HEK293 (cell line): ENCODE data around the gene HOXA6.

Experiments
- GLIS1 ChIP-seq: fragments of 450-650 bp; formaldehyde crosslinking; IDR thresholded peaks from 2 replicates; pipeline ENCODE4 v1.5.1; 2016; ENCODE audit warnings: missing biosample characterization, missing genetic modification characterization
- HOXA7 ChIP-seq: sonication (generic); formaldehyde crosslinking; IDR thresholded peaks from 2 replicates; pipeline ENCODE4 v1.8.1; 2022; ENCODE audit warnings: missing genetic modification reagents, borderline replicate concordance
- IKZF3 ChIP-seq: fragments of 450-650 bp; IDR thresholded peaks from 2 replicates; pipeline ENCODE4 v1.5.0; 2018; ENCODE audit warnings: missing biosample characterization, mild to moderate bottlenecking, missing genetic modification characterization, moderate library complexity
- INSM2 ChIP-seq: fragments of 450-650 bp; formaldehyde crosslinking; IDR thresholded peaks from 2 replicates; pipeline ENCODE4 v1.5.1; 2016; ENCODE audit warnings: missing biosample characterization, missing genetic modification characterization
- REPIN1 ChIP-seq: fragments of 450-650 bp; formaldehyde crosslinking; IDR thresholded peaks from 2 replicates; pipeline ENCODE4 v1.5.1; 2017; ENCODE audit warnings: missing biosample characterization, missing genetic modification characterization, low read depth
- SETDB1 ChIP-seq: IDR thresholded peaks from one replicate; pipeline ENCODE4 v1.6.1; 2017; ENCODE audit warnings: mild to moderate bottlenecking, low read length, moderate library complexity, mixed read lengths; ENCODE audit not compliant: insufficient read length
- SP2 ChIP-seq: fragments of 450-650 bp; formaldehyde crosslinking; IDR thresholded peaks from 2 replicates; pipeline ENCODE4 v1.5.1; 2016; ENCODE audit warnings: missing biosample characterization, missing genetic modification characterization
- ZBTB11 ChIP-seq: fragments of 450-650 bp; formaldehyde crosslinking; conservative IDR thresholded peaks from 2 replicates; pipeline ENCODE4 v1.5.1; 2016; ENCODE audit warnings: low read depth, missing biosample characterization, missing genetic modification characterization
- ZBTB48 ChIP-seq: fragments of 450-650 bp; formaldehyde crosslinking; IDR thresholded peaks from 2 replicates; pipeline ENCODE4 v1.5.1; 2016; ENCODE audit warnings: missing biosample characterization, missing genetic modification characterization
- ZBTB49 ChIP-seq: fragments of 450-650 bp; formaldehyde crosslinking; IDR thresholded peaks from 2 replicates; pipeline ENCODE4 v1.5.1; 2016; ENCODE audit warnings: missing biosample characterization, missing genetic modification characterization, low read depth
- ZBTB7A ChIP-seq: fragments of 450-650 bp; formaldehyde crosslinking; IDR thresholded peaks from 2 replicates; pipeline ENCODE4 v1.5.1; 2016; ENCODE audit warnings: low read depth, missing biosample characterization, missing genetic modification characterization
- ZEB2 ChIP-seq: fragments of 450-650 bp; formaldehyde crosslinking; IDR thresholded peaks from 2 replicates; pipeline ENCODE4 v1.5.1; 2016; ENCODE audit warnings: missing biosample characterization, missing genetic modification characterization
- ZFP3 ChIP-seq: fragments of 450-650 bp; formaldehyde crosslinking; IDR thresholded peaks from 2 replicates; pipeline ENCODE4 v1.5.1; 2016; ENCODE audit warnings: low read depth, missing biosample characterization, missing genetic modification characterization
- ZNF133 ChIP-seq: fragments of 450-650 bp; formaldehyde crosslinking; IDR thresholded peaks from 2 replicates; pipeline ENCODE4 v1.5.1; 2016; ENCODE audit warnings: missing biosample characterization, missing genetic modification characterization
- ZNF146 ChIP-seq: fragments of 450-650 bp; formaldehyde crosslinking; IDR thresholded peaks from 2 replicates; pipeline ENCODE4 v1.5.1; 2016; ENCODE audit warnings: missing biosample characterization, missing genetic modification characterization
- ZNF2 ChIP-seq: fragments of 450-650 bp; formaldehyde crosslinking; IDR thresholded peaks from 2 replicates; pipeline ENCODE4 v1.5.1; 2016; ENCODE audit warnings: missing biosample characterization, missing genetic modification characterization
- ZNF211 ChIP-seq: fragments of 450-650 bp; formaldehyde crosslinking; IDR thresholded peaks from 2 replicates; pipeline ENCODE4 v1.5.1; 2016; ENCODE audit warnings: low read depth, missing biosample characterization, missing genetic modification characterization
- ZNF24 ChIP-seq: fragments of 450-650 bp; formaldehyde crosslinking; IDR thresholded peaks from 2 replicates; pipeline ENCODE4 v1.5.1; 2016; ENCODE audit warnings: missing biosample characterization, missing genetic modification characterization
- ZNF26 ChIP-seq: fragments of 450-650 bp; formaldehyde crosslinking; IDR thresholded peaks from 2 replicates; pipeline ENCODE4 v1.5.1; 2016; ENCODE audit warnings: missing biosample characterization, missing genetic modification characterization
- ZNF266 ChIP-seq: fragments of 450-650 bp; formaldehyde crosslinking; IDR thresholded peaks from 2 replicates; pipeline ENCODE4 v1.5.1; 2016; ENCODE audit warnings: missing biosample characterization, missing genetic modification characterization, low read depth
- ZNF324 ChIP-seq: fragments of 450-650 bp; formaldehyde crosslinking; IDR thresholded peaks from 2 replicates; pipeline ENCODE4 v1.5.1; 2016; ENCODE audit warnings: missing biosample characterization, missing genetic modification characterization
- ZNF350 ChIP-seq: fragments of 450-650 bp; formaldehyde crosslinking; IDR thresholded peaks from 2 replicates; pipeline ENCODE4 v1.5.0; 2017; ENCODE audit warnings: missing biosample characterization, mild to moderate bottlenecking, missing genetic modification characterization
- ZNF366 ChIP-seq: fragments of 450-650 bp; formaldehyde crosslinking; conservative IDR thresholded peaks from 2 replicates; pipeline ENCODE4 v1.5.1; 2016; ENCODE audit warnings: missing biosample characterization, missing genetic modification characterization
- ZNF398 ChIP-seq: fragments of 450-650 bp; formaldehyde crosslinking; IDR thresholded peaks from 2 replicates; pipeline ENCODE4 v1.5.1; 2017; ENCODE audit warnings: missing biosample characterization, missing genetic modification characterization
- ZNF529 ChIP-seq: fragments of 450-650 bp; formaldehyde crosslinking; IDR thresholded peaks from 2 replicates; pipeline ENCODE4 v1.5.1; 2017; ENCODE audit warnings: missing genetic modification characterization, missing biosample characterization; ENCODE audit not compliant: insufficient replicate concordance
- ZNF76 ChIP-seq: fragments of 450-650 bp; formaldehyde crosslinking; IDR thresholded peaks from 2 replicates; pipeline ENCODE4; 2016; ENCODE audit warnings: low read depth, missing biosample characterization, missing genetic modification characterization, borderline replicate concordance
- TF ChIP-seq, protein P1 (sequence below): fragments of 450-650 bp; formaldehyde crosslinking; IDR thresholded peaks from 2 replicates; pipeline ENCODE4 v1.5.1; 2016; ENCODE audit warnings: missing biosample characterization, missing genetic modification characterization

HOXA6 gene

DNA sequence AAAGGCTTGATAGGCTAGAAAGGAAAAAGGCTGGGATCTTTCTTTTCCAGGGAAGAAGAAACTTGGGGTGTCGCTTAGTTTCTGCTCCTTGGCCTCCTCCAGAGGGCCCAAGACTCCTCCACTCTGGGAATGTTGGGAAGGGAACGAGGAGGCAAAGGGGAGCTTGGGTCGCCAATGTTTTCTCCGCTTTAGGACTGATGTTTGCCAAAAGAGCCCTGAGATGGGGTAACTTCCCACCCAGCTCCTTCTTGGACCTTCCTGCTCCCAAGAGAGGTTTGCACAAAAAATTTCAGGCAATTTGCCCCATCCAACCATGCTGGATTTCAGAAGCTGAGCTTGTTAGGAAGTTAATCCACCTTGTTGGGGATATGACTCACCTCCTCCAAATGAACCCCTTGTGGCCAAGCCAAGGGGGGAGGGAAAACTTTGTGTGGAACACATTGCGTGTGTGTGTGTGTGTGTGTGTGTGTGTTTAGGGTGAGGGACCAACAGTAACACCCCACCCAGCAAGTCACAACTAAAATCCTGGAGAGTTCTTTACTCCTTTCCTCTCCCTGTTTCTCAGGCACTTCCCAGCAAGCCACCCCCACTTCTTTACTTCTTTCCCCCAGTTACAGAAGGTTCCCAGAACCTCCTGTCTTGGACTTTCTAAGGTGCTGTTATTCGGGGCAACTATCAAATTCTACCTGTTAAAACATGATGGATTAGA is 36.4 kb downstream of the HOXA6 start (continued):
- TF ChIP-seq, protein P1, sequence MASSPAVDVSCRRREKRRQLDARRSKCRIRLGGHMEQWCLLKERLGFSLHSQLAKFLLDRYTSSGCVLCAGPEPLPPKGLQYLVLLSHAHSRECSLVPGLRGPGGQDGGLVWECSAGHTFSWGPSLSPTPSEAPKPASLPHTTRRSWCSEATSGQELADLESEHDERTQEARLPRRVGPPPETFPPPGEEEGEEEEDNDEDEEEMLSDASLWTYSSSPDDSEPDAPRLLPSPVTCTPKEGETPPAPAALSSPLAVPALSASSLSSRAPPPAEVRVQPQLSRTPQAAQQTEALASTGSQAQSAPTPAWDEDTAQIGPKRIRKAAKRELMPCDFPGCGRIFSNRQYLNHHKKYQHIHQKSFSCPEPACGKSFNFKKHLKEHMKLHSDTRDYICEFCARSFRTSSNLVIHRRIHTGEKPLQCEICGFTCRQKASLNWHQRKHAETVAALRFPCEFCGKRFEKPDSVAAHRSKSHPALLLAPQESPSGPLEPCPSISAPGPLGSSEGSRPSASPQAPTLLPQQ: no peak
- TF ChIP-seq ZNF24 (no peak), HOXA7 (CRISPR knock-in tag) (no peak), ZNF529 (tag by site-specific recombination) (no peak), ZEB2 (tag by site-specific recombination) (no peak), IKZF3 (tag by site-specific recombination) (peak; percentile 61), GLIS1 (tag by site-specific recombination) (peak; percentile 82), ZBTB49 (no peak), ZFP3 (tag by site-specific recombination) (no peak), ZNF350 (tag by site-specific recombination) (no peak), ZBTB7A (no peak), ZNF146 (tag by site-specific recombination) (no peak), ZBTB48 (no peak), ZNF366 (no peak), ZNF398 (tag by site-specific recombination) (peak; percentile 76), SETDB1 (no peak), ZBTB11 (tag by site-specific recombination) (peak; percentile 46), ZNF324 (no peak), ZNF76 (tag by site-specific recombination) (no peak), ZNF133 (tag by site-specific recombination) (no peak), INSM2 (tag by site-specific recombination) (no peak), ZNF26 (tag by site-specific recombination) (no peak), SP2 (tag by site-specific recombination) (no peak), REPIN1 (no peak), ZNF2 (tag by site-specific recombination) (no peak), ZNF266 (tag by site-specific recombination) (no peak), ZNF211 (tag by site-specific recombination) (no peak)
